Karpas-422 (cell line): ENCODE data around the gene LRBA. TPM values are rescaled to one million over a fixed set of nuclear protein-coding genes. Genes with fewer than 3 reads are reported as not detected.
"Not testable (repeated sequence)": the region's sequence is repeated elsewhere in the genome, so short reads cannot be mapped to it uniquely, and the experiment has no call there.

Experiments used
- DNase-seq: peaks from one replicate; pipeline ENCODE4 v3.0.0-alpha.2; 2015
- H2AFZ ChIP-seq: fragments of 200-600 bp; sonication (generic); 2 replicates; pipeline ENCODE4 v1.6.1; 2014; ENCODE audit warnings: antibody characterized with exemption, low read length, mixed read lengths
- H3K27ac ChIP-seq: fragments of 200-600 bp; sonication (generic); 2 replicates; pipeline ENCODE4 v1.5.1; 2014; ENCODE audit warnings: mild to moderate bottlenecking, low read length, moderate library complexity
- H3K27me3 ChIP-seq: fragments of 200-600 bp; sonication (generic); 2 replicates; pipeline ENCODE4 v1.6.1; 2014; ENCODE audit warnings: low read length, mixed read lengths
- H3K36me3 ChIP-seq: fragments of 200-600 bp; sonication (generic); 2 replicates; pipeline ENCODE4 v1.6.1; 2014; ENCODE audit warnings: low read length, mixed read lengths; ENCODE audit not compliant: insufficient read depth
- H3K4me1 ChIP-seq: fragments of 200-600 bp; sonication (generic); 2 replicates; pipeline ENCODE4 v1.6.1; 2014; ENCODE audit warnings: mild to moderate bottlenecking, low read length, mixed read lengths
- H3K4me2 ChIP-seq: fragments of 200-600 bp; sonication (generic); 2 replicates; pipeline ENCODE4 v1.6.1; 2014; ENCODE audit warnings: low read length, low read depth, mild to moderate bottlenecking; ENCODE audit not compliant: poor library complexity, severe bottlenecking
- H3K4me3 ChIP-seq: fragments of 200-600 bp; sonication (generic); 2 replicates; pipeline ENCODE4 v1.5.1; 2014; ENCODE audit warnings: mild to moderate bottlenecking, antibody characterized with exemption, low read length, mixed read lengths
- H3K79me2 ChIP-seq: fragments of 200-600 bp; sonication (generic); 2 replicates; pipeline ENCODE4 v1.6.1; 2014; ENCODE audit warnings: mild to moderate bottlenecking, low read length, mixed read lengths
- H3K9ac ChIP-seq: fragments of 200-600 bp; sonication (generic); 2 replicates; pipeline ENCODE4 v1.6.0; 2014; ENCODE audit warnings: low read length
- H3K9me2 ChIP-seq: fragments of 200-600 bp; sonication (generic), shearing (Covaris generic); replicated peaks from 2 replicates; pipeline ENCODE4 v1.6.0; 2014; ENCODE audit warnings: mild to moderate bottlenecking, low read length, moderate library complexity; ENCODE audit not compliant: insufficient read depth
- H3K9me3 ChIP-seq: fragments of 300-700, 200-600 bp; sonication (generic); 2 replicates; pipeline ENCODE4 v1.6.1; 2014; ENCODE audit warnings: low read length, mixed read lengths
- H4K20me1 ChIP-seq: fragments of 200-600 bp; sonication (generic); 2 replicates; pipeline ENCODE4 v1.6.1; 2014; ENCODE audit warnings: mild to moderate bottlenecking, antibody characterized with exemption, low read length, low read depth; ENCODE audit not compliant: insufficient read depth
- total RNA-seq: library from RNA; depleted of rRNA; stranded (reverse); fragments of >200 nt; shearing (Covaris generic); gene quantifications from 2 replicates; pipeline ENCODE4 v1.2.3, GENCODE V29; 2014; ENCODE audit warnings: low replicate concordance

The LRBA gene
- total RNA-seq, 1 experiment from 2014 or later = 131 TPM

DNA sequence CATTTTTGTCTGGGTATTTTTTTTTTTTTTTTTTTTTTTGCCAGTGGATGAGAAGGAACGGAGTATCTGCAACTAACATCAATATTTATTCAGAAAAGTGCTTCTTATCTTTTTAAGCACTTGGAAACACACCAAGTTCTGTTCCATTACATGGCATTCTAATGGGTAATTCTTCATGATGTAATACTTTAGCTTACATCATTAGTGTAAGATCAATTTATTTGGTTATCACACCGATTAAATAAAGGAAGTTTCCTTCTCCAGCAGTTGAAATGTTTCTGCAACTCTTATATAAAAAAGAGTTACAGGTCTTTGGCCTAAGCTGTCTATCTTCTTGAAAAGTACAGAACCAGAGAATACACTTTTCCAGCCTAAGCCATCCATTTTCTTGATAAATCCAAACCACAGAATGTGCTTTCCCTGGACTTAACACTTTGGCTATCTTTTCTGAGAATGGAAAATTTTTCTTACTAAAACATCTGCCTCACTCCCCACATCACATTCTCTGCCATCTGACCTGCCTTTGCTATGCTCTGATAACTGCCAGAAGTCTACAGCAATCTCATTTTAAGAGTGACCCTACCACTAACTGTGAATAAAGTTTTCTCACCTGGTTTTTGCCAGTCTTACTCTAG, 625.1 kb downstream of the LRBA start:
- H3K79me2 ChIP-seq = no peaks in the 10 kb centered on the region
- H3K9me3 ChIP-seq = no peaks in the 10 kb centered on the region; the same call in 1 of the 2 replicates
- no peaks in the 10 kb centered on the region for H4K20me1 ChIP-seq
- no peak overlapping the region for H3K4me3 ChIP-seq
- H3K27ac ChIP-seq = no peak overlapping the region
- H3K36me3 ChIP-seq = no peaks in the 10 kb centered on the region
- H3K27me3 ChIP-seq = no peaks in the 10 kb centered on the region
- H3K4me1 ChIP-seq = peaks cover 10% of the 10 kb centered on the region
- H3K9me2 ChIP-seq = no peaks in the 10 kb centered on the region
- H3K4me2 ChIP-seq = no peak overlapping the region
- DNase-seq = no peak
- no peak overlapping the region for H2AFZ ChIP-seq
- no peak overlapping the region for H3K9ac ChIP-seq

DNA sequence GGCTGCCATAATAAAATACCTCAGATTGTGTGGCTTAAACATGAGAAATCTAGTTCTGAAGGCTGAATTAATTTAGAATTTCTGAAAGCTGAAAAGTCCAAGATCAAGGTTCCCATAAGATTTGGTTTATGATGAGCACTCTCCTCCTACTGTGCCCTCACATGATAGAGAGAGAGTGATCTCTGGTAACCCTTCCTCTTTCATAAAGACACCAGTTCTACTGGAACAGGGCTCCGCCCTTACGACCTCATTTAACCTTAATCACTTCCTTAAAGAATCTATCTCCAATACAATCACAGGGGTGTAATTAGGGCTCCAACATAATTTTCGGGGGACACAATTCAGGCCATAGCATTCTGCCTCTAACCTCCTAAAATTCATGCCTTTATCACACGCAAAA, 627.1 kb downstream of the LRBA start:
- Histone ChIP-seq H3K27ac (no peak overlapping the region), H3K9me3 (no peaks in the 10 kb centered on the region), H2AFZ (no peak overlapping the region), H3K36me3 (no peaks in the 10 kb centered on the region), H3K9me2 (no peaks in the 10 kb centered on the region), H3K79me2 (no peaks in the 10 kb centered on the region), H3K27me3 (no peaks in the 10 kb centered on the region), H3K9ac (no peak overlapping the region), H3K4me3 (no peak overlapping the region), H4K20me1 (no peaks in the 10 kb centered on the region), H3K4me2 (no peak overlapping the region), H3K4me1 (peaks cover 10% of the 10 kb centered on the region)
- DNase-seq = no peak

DNA sequence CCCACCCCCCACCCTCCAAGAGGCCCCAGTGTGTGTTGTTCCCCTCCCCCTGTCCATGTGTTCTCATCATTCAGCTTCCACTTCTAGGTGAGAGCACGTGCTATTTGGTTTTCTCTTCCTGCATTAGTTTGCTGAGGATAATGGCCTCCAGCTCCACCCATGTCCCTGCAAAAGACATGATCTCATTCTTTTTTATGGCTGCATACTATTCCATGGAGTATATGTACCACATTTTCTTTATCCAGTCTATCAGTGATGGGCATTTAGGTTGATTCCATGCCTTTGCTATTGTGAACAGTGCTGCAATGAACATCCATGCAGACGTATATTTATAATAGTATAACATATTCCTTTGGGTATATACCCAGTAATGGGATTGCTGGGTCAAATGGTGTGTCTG, 628.7 kb downstream of the LRBA start:
- H3K9me2 ChIP-seq, H4K20me1 ChIP-seq, H3K9me3 ChIP-seq, H3K9ac ChIP-seq, H3K79me2 ChIP-seq, DNase-seq, H3K4me1 ChIP-seq, H3K27ac ChIP-seq, H3K27me3 ChIP-seq, H3K4me3 ChIP-seq, H3K4me2 ChIP-seq, H2AFZ ChIP-seq, H3K36me3 ChIP-seq: not testable (repeated sequence)

DNA sequence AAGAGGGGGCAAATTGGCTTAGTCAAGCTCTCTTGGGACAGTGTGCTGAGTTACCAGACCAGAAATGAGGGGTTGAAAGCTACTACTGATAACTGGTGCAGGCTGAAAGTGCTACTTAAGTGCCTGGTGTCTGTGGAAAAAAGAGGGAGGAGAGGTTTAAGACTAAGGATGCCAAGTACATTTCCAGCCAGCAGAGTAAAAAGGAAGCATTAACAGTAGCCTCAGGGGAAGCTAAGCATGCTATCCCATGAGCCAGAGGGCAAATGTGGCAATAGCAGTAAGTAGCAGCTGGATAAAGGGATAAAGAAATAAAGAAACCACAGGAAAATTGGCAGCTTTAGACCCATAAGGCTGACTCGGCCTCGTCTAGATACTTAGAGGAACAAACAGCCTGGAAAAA, 629.5 kb downstream of the LRBA start:
- Histone ChIP-seq H3K9me2 (no peaks in the 10 kb centered on the region), H2AFZ (no peak overlapping the region), H3K4me2 (no peak overlapping the region), H3K9ac (no peak overlapping the region), H3K27me3 (no peaks in the 10 kb centered on the region), H3K36me3 (no peaks in the 10 kb centered on the region), H3K9me3 (no peaks in the 10 kb centered on the region), H4K20me1 (no peaks in the 10 kb centered on the region), H3K4me3 (no peak overlapping the region), H3K79me2 (no peaks in the 10 kb centered on the region), H3K27ac (peak overlapping the region; percentile 34), H3K4me1 (peaks cover 10% of the 10 kb centered on the region)
- no peak for DNase-seq

DNA sequence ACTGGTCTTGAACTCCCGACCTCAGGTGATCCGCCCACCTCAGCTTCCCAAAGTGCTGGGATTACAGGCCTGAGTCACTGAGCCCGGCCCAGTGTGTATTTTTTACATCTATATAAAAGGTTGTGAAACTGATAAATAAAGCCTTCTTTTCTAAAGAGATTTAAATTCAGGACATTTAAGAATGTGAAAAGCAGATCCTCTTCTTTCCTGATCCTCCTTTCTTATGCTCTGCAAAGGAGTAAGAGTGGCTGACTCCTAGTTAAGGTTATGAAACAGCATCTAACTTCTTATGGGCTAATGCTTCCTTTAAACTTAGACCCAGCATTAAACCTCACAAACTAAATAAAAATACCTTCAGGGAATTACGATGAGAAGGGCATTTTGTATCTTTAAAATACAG, 630.8 kb downstream of the LRBA start:
- Histone ChIP-seq H3K27me3 (no peaks in the 10 kb centered on the region), H4K20me1 (no peaks in the 10 kb centered on the region), H2AFZ (no peak overlapping the region), H3K9me3 (no peaks in the 10 kb centered on the region), H3K4me2 (no peak overlapping the region), H3K9me2 (no peaks in the 10 kb centered on the region), H3K4me1 (peaks cover 10% of the 10 kb centered on the region), H3K79me2 (no peaks in the 10 kb centered on the region), H3K27ac (no peak overlapping the region), H3K36me3 (no peaks in the 10 kb centered on the region), H3K9ac (no peak overlapping the region), H3K4me3 (no peak overlapping the region)
- DNase-seq = no peak

DNA sequence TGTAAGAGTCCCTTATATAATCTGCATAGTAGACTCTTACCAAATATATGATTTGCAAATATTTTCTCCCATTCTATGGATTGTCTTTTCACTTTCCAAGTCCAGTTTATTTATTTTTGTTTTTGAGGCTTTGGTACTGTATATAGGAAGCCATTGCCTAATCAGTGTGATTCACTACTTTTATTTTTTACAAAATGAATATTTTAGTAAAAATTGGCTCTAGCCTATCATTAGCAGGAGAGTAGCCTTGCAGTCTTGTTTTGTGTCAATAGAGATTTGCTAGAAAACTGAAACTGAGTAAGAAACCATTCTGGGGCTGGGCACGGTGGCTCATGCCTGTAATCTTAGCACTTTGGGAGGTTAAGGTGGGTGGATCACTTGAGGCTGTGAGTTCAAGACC, 633.1 kb downstream of the LRBA start:
- no peaks in the 10 kb centered on the region for H3K36me3 ChIP-seq
- H4K20me1 ChIP-seq = no peaks in the 10 kb centered on the region
- H3K4me2 ChIP-seq = no peak overlapping the region
- no peak overlapping the region for H3K9ac ChIP-seq
- H3K4me3 ChIP-seq = no peak overlapping the region
- no peaks in the 10 kb centered on the region for H3K9me3 ChIP-seq
- H3K9me2 ChIP-seq = no peaks in the 10 kb centered on the region
- no peaks in the 10 kb centered on the region for H3K79me2 ChIP-seq
- no peak overlapping the region for H2AFZ ChIP-seq
- H3K4me1 ChIP-seq = peaks cover 10% of the 10 kb centered on the region
- no peak for DNase-seq
- H3K27me3 ChIP-seq = no peaks in the 10 kb centered on the region
- no peak overlapping the region for H3K27ac ChIP-seq

DNA sequence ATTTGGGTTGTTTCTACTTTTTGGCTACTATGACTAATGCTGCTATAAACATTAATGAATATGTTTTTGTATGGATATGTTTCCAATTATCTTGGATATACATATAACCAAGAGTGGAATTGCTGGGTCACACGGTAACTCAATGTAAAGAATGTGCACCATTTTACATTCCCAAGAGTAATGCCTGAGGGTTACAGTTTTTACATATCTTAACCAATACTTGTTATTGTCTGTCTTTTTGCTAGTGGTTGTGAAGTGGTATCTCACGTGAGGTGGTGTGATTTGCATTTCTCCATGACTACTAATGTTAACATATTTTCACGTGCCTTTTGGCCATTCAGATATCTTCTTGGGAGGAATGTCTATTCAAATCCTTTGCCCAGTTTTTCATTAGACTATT, 633.5 kb downstream of the LRBA start:
- Histone ChIP-seq H3K9me2 (no peaks in the 10 kb centered on the region), H3K4me3 (no peak overlapping the region), H3K36me3 (no peaks in the 10 kb centered on the region), H3K27ac (no peak overlapping the region), H4K20me1 (no peaks in the 10 kb centered on the region), H2AFZ (no peak overlapping the region), H3K27me3 (no peaks in the 10 kb centered on the region), H3K9ac (no peak overlapping the region), H3K4me1 (peaks cover 10% of the 10 kb centered on the region), H3K4me2 (no peak overlapping the region), H3K79me2 (no peaks in the 10 kb centered on the region), H3K9me3 (no peaks in the 10 kb centered on the region)
- DNase-seq = no peak

DNA sequence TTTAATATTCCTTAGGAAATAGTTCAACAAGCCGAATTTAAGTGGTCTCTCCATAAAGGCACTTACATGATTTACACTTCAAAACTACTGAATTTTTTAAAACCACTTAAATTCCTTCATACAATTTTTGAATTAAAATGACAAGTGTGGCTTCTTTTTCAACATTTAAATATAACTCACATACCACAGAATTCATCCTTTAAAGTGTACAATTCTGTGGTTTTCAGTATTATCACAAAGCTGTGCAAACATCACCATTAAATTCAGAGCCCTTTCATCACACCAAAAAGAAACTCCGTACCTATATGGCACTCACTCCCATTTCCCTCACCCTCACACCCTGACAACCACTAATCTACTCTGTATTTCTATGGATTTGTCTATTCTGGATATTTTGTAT, 634.0 kb downstream of the LRBA start:
- H3K36me3 ChIP-seq = no peaks in the 10 kb centered on the region
- DNase-seq = no peak
- H4K20me1 ChIP-seq = no peaks in the 10 kb centered on the region
- no peaks in the 10 kb centered on the region for H3K9me2 ChIP-seq
- no peak overlapping the region for H3K4me3 ChIP-seq
- H3K27me3 ChIP-seq = no peaks in the 10 kb centered on the region
- H2AFZ ChIP-seq = no peak overlapping the region
- H3K9me3 ChIP-seq = no peaks in the 10 kb centered on the region
- H3K4me2 ChIP-seq = no peak overlapping the region
- H3K27ac ChIP-seq = no peak overlapping the region
- H3K4me1 ChIP-seq = peaks cover 10% of the 10 kb centered on the region
- no peaks in the 10 kb centered on the region for H3K79me2 ChIP-seq
- H3K9ac ChIP-seq = no peak overlapping the region

DNA sequence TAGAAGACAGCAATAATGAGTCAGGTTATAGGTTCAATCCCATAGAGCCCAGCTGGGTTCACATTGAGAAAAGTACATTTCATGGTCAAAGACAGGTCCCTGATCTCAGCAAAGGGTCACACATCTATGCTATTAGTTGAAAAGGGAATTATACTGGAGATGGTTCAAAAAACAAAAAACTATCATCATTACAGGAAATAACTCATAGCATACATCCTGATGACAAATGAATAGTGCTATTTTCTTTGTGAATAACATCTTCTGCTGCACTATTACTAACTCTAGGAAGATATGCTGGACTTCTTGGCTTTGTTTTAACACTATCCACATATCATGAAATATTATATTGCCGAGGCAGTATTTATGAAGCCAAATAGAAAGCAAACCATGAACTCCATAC, 635.6 kb downstream of the LRBA start:
- Histone ChIP-seq H4K20me1 (no peaks in the 10 kb centered on the region), H3K9me3 (no peaks in the 10 kb centered on the region), H3K36me3 (no peaks in the 10 kb centered on the region), H3K27me3 (no peaks in the 10 kb centered on the region), H3K4me1 (no peaks in the 10 kb centered on the region), H3K4me2 (no peak overlapping the region), H3K4me3 (no peak overlapping the region), H3K27ac (no peak overlapping the region), H3K79me2 (no peaks in the 10 kb centered on the region), H3K9me2 (no peaks in the 10 kb centered on the region), H3K9ac (no peak overlapping the region), H2AFZ (no peak overlapping the region)
- no peak for DNase-seq
